GM13977 (cell line): ENCODE measurements around the gene POLDIP2.
"Not testable (repeated sequence)": the region's sequence is repeated elsewhere in the genome, so short reads cannot be mapped to it uniquely, and the experiment has no call there.

Source experiments
- DNase-seq: peaks from one replicate; pipeline ENCODE4 v3.0.0; 2012; ENCODE audit warnings: low spot score
- CTCF ChIP-seq: IDR thresholded peaks from 2 replicates; pipeline ENCODE4 v1.5.1; 2012; ENCODE audit warnings: mild to moderate bottlenecking, control low read depth; ENCODE audit not compliant: insufficient read depth; ENCODE audit errors: extremely low read depth, missing control alignments
- in situ Hi-C: fragments of 300-500 bp; cut with MboI; formaldehyde crosslinking; loops from one replicate; pipeline ENCODE4 v1.12.0; 2022; ENCODE audit warnings: low sequenced_read_pairs, low pct_unique_long_range_greater_than_20kb, mixed read lengths, inconsistent platforms; ENCODE audit not compliant: unreplicated experiment

Gene POLDIP2

GRCh38 chr17:28342313-28342712, 15.0 kb downstream of the POLDIP2 start:
- DNase-seq: no peak
- no peak for TF ChIP-seq CTCF
- in situ Hi-C loops: no loop called here

GRCh38 chr17:28341516-28341915, 15.8 kb downstream of the POLDIP2 start:
- in situ Hi-C loops: no loop called here
- TF ChIP-seq CTCF: no peak
- DNase-seq: no peak

- in situ Hi-C loops: no loop called here
- TF ChIP-seq CTCF: no peak
- DNase-seq: no peak
Observed at GRCh38 chr17:28340374-28340773, 17.0 kb downstream of the POLDIP2 start.

GRCh38 chr17:28339431-28339830, 17.9 kb downstream of the POLDIP2 start:
- TF ChIP-seq CTCF: no peak
- in situ Hi-C loops: no loop called here
- DNase-seq: no peak

- in situ Hi-C loops, DNase-seq: not testable (repeated sequence)
Observed at GRCh38 chr17:28338769-28339212, 18.5 kb downstream of the POLDIP2 start.

- in situ Hi-C loops: no loop called here
- no peak for DNase-seq
- TF ChIP-seq CTCF: no peak
Observed at GRCh38 chr17:28338056-28338768, 19.1 kb downstream of the POLDIP2 start.

GRCh38 chr17:28335959-28336871, 21.1 kb downstream of the POLDIP2 start:
- DNase-seq: peak; percentile 37
- no peak for TF ChIP-seq CTCF
- in situ Hi-C loops: no loop called here
